Body of pancreas (tissue), 4 donors: ENCODE data around the gene GRID1.

Experiments
- POLR2A ChIP-seq, 3 donors: fragments of 450-650 bp; IDR thresholded peaks; one replicate each; pipeline ENCODE4 v1.6.1; 2016; ENCODE audit warnings: antibody characterized with exemption in 3 of 3, mild to moderate bottlenecking in 2 of 3
- TF ChIP-seq, protein P1 (sequence below), 7 experiments: fragments of 450-650 bp in 4 of 7; fragments of 200-600 bp in 3 of 7; sonication (generic) in 3 of 7; IDR thresholded peaks; one replicate each; pipeline ENCODE4 v1.5.1; 2016 to 2019; ENCODE audit warnings: antibody characterized with exemption in 7 of 7

GRCh38 chr10:86353506-86354485 is 12.8 kb downstream of the GRID1 start:
- TF ChIP-seq, protein P1, sequence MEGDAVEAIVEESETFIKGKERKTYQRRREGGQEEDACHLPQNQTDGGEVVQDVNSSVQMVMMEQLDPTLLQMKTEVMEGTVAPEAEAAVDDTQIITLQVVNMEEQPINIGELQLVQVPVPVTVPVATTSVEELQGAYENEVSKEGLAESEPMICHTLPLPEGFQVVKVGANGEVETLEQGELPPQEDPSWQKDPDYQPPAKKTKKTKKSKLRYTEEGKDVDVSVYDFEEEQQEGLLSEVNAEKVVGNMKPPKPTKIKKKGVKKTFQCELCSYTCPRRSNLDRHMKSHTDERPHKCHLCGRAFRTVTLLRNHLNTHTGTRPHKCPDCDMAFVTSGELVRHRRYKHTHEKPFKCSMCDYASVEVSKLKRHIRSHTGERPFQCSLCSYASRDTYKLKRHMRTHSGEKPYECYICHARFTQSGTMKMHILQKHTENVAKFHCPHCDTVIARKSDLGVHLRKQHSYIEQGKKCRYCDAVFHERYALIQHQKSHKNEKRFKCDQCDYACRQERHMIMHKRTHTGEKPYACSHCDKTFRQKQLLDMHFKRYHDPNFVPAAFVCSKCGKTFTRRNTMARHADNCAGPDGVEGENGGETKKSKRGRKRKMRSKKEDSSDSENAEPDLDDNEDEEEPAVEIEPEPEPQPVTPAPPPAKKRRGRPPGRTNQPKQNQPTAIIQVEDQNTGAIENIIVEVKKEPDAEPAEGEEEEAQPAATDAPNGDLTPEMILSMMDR (IDR thresholded peaks at IDR 0.05) = no peak
- TF ChIP-seq POLR2A (IDR thresholded peaks at IDR 0.05) = no peak
